ENCODE results near the gene PTPN1. TPM values are rescaled to one million over a fixed set of nuclear protein-coding genes. Genes with fewer than 3 reads are reported as not detected.

PTPN1 gene
- total and polyA plus RNA-seq, 2 donors (not counting 3 experiments of a cell fraction or from before 2014, with no cell fraction given): 41.1 to 64.3 TPM

GRCh38 chr20:50625986-50626677 is 115.9 kb downstream of the PTPN1 start:
- Histone ChIP-seq H4K20me1 (replicated peaks; ENCODE audit: control insufficient read depth, extremely low read depth, insufficient read depth, low read length) (no peaks in the 10 kb centered on the region), H2AFZ (ENCODE audit: low read depth, low read length) (no peak overlapping the region), H3K4me2 (ENCODE audit: insufficient read depth, low read length) (no peak overlapping the region), H3K9me3 (replicated peaks; ENCODE audit: control insufficient read depth, insufficient read depth, low read length) (no peaks in the 10 kb centered on the region), H3K9ac (replicated peaks; ENCODE audit: extremely low read depth, insufficient read depth, low read length) (no peak overlapping the region), H3K27me3 (ENCODE audit: control insufficient read depth in 2 of 2, insufficient read depth in 2 of 2, low read length in 2 of 2) (no peaks in the 10 kb centered on the region), H3K36me3 (ENCODE audit: control insufficient read depth in 2 of 2, extremely low read depth in 1 of 2, insufficient read depth in 2 of 2, low read length in 2 of 2) (no peaks in the 10 kb centered on the region), H3K79me2 (ENCODE audit: control insufficient read depth, insufficient read depth, low read length) (no peaks in the 10 kb centered on the region), H3K9me1 (replicated peaks; ENCODE audit: control insufficient read depth, extremely low read depth, insufficient read depth, low read length) (no peaks in the 10 kb centered on the region), H3K4me3 (replicated peaks in 1 of 3; ENCODE audit: insufficient read depth in 1 of 3, low read depth in 1 of 3, low read length in 3 of 3) (no peak overlapping the region), H3K27ac (ENCODE audit: insufficient read depth, low read depth, low read length) (no peak overlapping the region), H3K4me1 (ENCODE audit: control insufficient read depth, extremely low read depth, insufficient read depth, low read length) (no peaks in the 10 kb centered on the region)
- TF ChIP-seq CTCF (IDR thresholded peaks at IDR 0.05; ENCODE audit: extremely low read depth in 1 of 2, insufficient read depth in 1 of 2, low read depth in 1 of 2, low read length in 2 of 2): peak; percentile 29
- no peak for TF ChIP-seq GATA2 (IDR thresholded peaks at IDR 0.05; ENCODE audit: insufficient read depth, insufficient read length, low read depth, low read length)
- DNase-seq (ENCODE audit: low read depth, low spot score): no peak
- dilution Hi-C loops (cut with MboI; ENCODE audit: extremely low pct_ligation_motif_present, low sequenced_read_pairs) (no loop called here), intact Hi-C loops (cut with micrococcal nuclease) (loop anchor here (2.0 kb wide), 1 partner anchor 123 kb away; no protein-coding TSS in a partner anchor)
- BruUV-seq (replicated peaks): no TSS peak
- ChIA-PET CTCF (interaction anchor here (0.6 to 10.2 kb wide), 12 partner anchors 10 to 165 kb away, joined by 3 to 181 read pairs (median 6); no protein-coding TSS in a partner anchor), POLR2A (no interaction called here)
- FAIRE-seq: no peak

GRCh38 chr20:50627747-50628146 is 117.6 kb downstream of the PTPN1 start:
- intact Hi-C loops (cut with micrococcal nuclease) (loop anchor here (2.0 kb wide), 1 partner anchor 121 kb away; no protein-coding TSS in a partner anchor), dilution Hi-C loops (cut with MboI; ENCODE audit: extremely low pct_ligation_motif_present, low sequenced_read_pairs) (no loop called here)
- POLR2A ChIA-PET: no interaction called here
- DNase-seq (ENCODE audit: low read depth, low spot score) (no peak), FAIRE-seq (no peak)
- Histone ChIP-seq H3K36me3 (ENCODE audit: control insufficient read depth in 2 of 2, extremely low read depth in 1 of 2, insufficient read depth in 2 of 2, low read length in 2 of 2) (no peaks in the 10 kb centered on the region), H3K4me3 (replicated peaks in 1 of 3; ENCODE audit: insufficient read depth in 1 of 3, low read depth in 1 of 3, low read length in 3 of 3) (no peak overlapping the region), H3K9ac (replicated peaks; ENCODE audit: extremely low read depth, insufficient read depth, low read length) (no peak overlapping the region), H3K4me1 (ENCODE audit: control insufficient read depth, extremely low read depth, insufficient read depth, low read length) (no peaks in the 10 kb centered on the region), H3K79me2 (ENCODE audit: control insufficient read depth, insufficient read depth, low read length) (no peaks in the 10 kb centered on the region), H3K4me2 (ENCODE audit: insufficient read depth, low read length) (no peak overlapping the region), H3K9me3 (replicated peaks; ENCODE audit: control insufficient read depth, insufficient read depth, low read length) (no peaks in the 10 kb centered on the region), H3K27ac (ENCODE audit: insufficient read depth, low read depth, low read length) (no peak overlapping the region), H2AFZ (ENCODE audit: low read depth, low read length) (no peak overlapping the region), H4K20me1 (replicated peaks; ENCODE audit: control insufficient read depth, extremely low read depth, insufficient read depth, low read length) (no peaks in the 10 kb centered on the region), H3K27me3 (ENCODE audit: control insufficient read depth in 2 of 2, insufficient read depth in 2 of 2, low read length in 2 of 2) (no peaks in the 10 kb centered on the region), H3K9me1 (replicated peaks; ENCODE audit: control insufficient read depth, extremely low read depth, insufficient read depth, low read length) (no peaks in the 10 kb centered on the region)
- BruUV-seq (replicated peaks): no TSS peak
- TF ChIP-seq EZH2 (IDR thresholded peaks at IDR 0.05; ENCODE audit: borderline replicate concordance, low read depth, low read length, severe bottlenecking) (no peak), POLR2AphosphoS5 (IDR thresholded peaks at IDR 0.05; ENCODE audit: insufficient read depth, low read depth, low read length) (no peak), GATA2 (IDR thresholded peaks at IDR 0.05; ENCODE audit: insufficient read depth, insufficient read length, low read depth, low read length) (no peak), MAX (IDR thresholded peaks at IDR 0.05; ENCODE audit: insufficient read depth, insufficient read length) (no peak)
- CTCF ChIA-PET: interaction anchor here (1.2 to 10.2 kb wide), 2 partner anchors 120 to 123 kb away, joined by 3 to 181 read pairs; no protein-coding TSS in a partner anchor

Measured in endothelial cell of umbilical vein (primary cell).